GM18505 (cell line): ENCODE results near the gene SNX10.

ENCODE experiments used
- ATAC-seq: cut with Tn5 transposase; IDR thresholded peaks from one replicate; pipeline ENCODE4 v1.9.1; 2021; ENCODE audit not compliant: unreplicated experiment
- POLR2A ChIP-seq: IDR thresholded peaks from 4 replicates; pipeline ENCODE4 v1.6.1; 2011; ENCODE audit warnings: borderline replicate concordance; ENCODE audit not compliant: insufficient read depth, insufficient read length; ENCODE audit errors: extremely low read depth

Gene SNX10

DNA sequence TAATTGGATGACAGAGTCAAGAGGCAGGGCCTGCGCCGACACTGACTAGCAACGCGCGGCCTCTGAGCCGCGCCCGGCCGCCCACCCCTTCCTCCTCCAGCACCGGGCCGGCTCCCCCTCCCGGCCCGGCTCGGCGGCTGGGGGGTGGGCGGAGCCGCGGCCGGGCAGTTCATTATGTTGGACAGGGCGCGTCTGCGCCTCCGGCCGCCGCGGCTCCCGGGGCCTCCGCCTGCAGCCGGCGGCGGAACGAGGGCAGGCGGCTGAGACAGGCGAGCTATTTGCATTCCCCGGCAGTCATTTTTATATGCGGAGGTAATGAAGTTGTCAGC is 106.7 kb downstream of the SNX10 start:
- peak; percentile 68 for TF ChIP-seq POLR2A
- ATAC-seq, result peak; percentile 57

DNA sequence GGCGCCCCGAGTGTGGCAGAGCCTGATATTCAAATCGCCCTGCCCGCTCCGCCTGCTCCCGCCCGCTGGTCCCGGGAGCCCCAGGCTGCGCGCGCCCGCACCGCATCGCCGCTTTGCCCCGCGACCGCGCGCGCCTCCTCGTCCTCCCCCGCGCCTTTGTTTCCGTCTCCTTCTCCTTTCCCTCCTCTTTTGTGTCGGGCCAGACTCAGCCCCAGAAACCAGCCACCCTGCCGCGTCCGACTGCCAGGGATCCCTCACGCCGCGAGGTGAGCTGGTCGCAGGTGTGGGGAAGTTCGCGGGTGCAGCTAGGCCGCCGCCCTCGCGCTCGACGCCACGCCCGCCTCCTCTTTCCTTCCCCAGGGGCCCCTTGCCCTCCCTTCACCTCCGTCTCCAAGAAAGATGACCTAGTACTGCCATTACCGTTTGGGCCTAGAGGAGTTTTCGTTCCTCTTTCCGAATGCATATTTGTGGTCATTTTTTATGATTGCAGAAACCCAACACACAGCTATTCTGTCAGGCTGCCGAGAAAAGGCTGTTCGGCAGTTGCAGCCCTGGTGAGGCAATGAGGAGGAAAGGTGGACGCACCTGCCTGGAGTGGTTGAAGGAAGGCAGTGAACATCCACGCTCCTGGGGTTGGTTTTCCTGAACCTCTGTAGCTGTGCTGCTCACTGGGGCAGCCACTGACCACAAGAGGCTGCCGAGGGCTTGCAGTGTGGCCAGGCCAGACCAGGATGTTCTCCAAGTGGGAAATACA is 107.3 kb downstream of the SNX10 start:
- TF ChIP-seq POLR2A, result peak; percentile 65
- ATAC-seq, result peak; percentile 86

DNA sequence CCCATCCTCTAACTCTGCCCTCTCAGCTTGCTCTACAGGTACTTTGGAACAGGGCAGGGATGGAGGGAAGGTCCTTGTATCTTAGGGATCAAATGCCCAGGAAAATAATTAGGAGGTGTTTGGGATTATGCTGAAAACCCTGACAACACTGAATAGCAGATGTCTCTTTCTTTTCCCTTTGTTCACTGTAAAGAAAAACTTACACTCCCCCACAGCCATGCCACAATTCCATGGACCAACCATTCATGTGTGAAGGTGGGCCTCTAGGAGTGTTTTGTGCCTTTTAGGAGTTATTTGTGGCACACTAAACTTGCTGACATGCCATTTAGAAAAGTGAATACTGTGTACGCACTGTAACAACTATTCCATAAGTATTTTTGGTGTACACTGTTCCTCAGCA is 108.1 kb downstream of the SNX10 start:
- no peak for TF ChIP-seq POLR2A
- no peak for ATAC-seq

DNA sequence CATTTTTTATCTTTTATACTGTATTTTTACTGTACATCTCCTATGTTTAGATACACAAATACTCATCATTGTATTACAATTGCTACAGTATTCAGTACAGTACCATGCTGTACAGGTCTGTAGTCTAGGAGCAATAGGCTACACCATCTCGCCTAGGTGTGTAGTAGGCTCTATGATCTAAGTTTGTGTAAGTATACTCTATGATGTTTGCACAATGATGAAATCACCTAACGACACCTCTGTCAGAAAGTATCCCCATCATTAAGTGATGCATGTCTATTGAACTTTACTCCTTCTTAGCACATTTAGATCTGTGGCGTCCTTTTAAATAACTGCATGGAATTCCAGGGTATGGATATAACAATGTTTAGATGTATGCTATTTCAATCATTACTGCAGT is 112.0 kb downstream of the SNX10 start:
- TF ChIP-seq POLR2A, result no peak
- no peak for ATAC-seq

DNA sequence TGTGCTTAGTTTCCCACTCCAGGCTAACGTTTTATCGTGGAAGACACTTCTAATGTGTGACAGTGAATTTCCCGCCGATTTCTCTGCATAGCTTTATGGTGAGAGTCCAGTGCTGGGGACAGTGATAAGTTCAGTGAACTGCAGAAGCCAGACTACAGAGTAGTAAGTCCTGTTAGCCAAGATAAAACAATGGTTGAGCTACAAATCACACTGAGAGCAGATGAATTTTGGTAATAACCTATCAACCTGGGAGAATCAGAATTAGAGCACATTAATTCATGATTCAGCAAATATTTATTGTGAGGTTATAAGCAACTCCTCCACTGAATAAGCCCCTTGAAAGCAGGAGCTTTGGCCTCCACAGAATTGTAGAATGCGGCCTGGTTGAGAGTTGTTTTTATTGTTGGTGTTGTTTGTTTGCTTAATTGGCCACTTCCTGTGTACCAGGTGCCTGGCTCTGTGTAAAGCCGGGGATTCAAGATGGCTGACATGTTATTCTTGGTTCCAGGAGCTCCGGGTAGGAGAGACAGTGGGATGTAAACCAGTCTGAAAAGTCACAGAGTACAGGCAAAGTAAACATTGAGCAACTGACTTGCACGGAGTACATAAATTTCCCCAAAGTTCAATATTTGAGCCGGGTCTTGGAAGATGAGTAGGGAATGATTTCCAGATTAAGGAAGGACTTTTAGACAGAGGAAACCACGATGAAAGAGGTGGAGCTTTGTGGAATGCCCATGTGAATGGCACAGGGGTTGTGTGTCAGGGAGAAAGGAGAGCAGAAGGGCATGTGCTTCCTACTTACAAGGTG is 112.7 kb downstream of the SNX10 start:
- ATAC-seq, result no peak
- no peak for TF ChIP-seq POLR2A

DNA sequence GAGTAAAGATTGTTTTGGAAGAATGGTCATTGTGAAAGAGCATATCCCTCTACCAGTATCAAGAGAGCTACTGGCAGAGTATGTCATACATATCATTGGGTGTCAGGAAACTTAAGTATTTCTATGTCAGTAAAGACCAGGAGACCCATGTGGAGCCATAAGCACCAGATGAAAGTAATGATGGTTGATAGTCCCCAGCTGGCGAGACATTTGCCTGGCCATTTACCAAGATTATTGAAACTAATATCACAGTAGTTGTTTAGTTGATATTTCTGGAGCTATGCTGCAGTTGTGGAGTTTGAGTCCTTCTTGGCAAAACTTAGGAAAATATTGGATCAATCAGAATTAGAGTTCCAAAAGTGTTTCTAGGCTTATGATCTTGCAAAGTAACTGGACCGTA is 114.8 kb downstream of the SNX10 start:
- ATAC-seq, result no peak
- no peak for TF ChIP-seq POLR2A

DNA sequence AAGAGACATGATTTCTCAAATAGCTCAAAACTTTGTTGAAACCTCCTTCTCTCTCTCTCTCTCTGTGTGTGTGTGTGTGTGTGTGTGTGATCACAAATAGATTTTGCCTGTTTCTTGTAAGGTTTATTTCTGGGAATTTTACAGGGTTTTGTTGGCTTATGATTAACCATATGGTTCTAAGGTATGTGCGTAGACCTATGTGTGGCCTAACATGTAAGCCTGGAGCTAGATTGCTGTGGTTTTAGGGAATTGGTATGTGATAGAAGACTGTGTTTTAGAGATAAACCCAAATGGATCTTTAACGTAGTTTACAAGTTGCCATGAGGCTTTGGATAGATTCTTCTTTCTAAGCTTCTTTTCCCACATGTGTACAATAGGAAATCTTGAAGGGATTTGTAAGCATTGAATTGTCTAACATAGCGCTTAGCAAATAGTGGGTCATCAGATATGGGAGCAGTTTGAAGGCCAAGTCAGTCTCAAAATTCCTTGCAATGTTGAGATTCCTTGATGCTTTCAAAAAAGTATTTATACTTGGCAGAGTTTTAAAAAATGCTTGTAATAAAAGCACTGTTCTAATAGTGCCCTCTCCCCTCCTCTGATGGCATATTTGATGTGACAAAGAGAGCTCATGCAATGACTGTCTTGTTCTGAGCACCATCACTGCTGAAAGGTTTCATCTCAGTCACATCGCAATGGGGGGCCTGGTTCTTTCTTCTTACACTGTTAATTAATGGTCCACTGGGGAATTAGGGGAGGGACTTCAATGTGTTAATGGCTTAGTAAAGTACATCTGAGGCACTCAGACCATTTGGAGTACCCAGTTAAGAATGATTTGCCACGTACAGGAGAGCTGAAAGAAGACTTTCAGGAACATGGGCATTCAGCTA is 118.2 kb downstream of the SNX10 start:
- ATAC-seq, result no peak
- no peak for TF ChIP-seq POLR2A

DNA sequence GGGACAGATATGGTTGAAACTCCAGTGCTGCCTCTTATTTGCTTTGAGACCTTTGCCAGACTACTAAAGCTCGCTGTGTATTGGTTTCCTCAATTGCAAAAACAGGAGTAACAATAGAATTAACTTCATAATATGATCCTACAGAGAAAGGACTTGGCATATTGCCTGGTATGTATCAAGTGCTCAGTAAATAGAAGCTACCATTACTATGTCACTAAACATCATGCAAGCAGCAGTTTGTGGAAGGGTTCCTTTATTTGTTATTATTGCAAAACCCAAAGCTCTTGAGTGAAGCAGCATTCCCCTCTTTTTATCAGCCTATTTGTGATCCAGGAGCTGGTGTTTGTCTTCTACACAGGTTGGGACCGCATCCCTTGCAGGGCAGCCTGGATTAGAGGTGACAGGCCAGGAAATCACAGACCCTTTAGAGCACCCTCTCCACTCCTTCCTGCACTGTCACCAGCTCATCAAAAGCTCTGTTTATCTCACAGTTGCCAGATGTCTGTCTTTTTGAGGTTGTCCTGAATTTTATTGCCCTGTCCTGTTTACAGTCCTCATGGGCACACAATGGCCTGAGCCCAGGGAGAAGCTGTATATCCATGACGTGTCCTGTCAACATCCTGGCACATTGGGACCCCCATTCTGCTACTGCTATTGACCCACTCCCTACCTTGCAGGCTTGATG is 121.5 kb downstream of the SNX10 start:
- no peak for TF ChIP-seq POLR2A
- no peak for ATAC-seq

DNA sequence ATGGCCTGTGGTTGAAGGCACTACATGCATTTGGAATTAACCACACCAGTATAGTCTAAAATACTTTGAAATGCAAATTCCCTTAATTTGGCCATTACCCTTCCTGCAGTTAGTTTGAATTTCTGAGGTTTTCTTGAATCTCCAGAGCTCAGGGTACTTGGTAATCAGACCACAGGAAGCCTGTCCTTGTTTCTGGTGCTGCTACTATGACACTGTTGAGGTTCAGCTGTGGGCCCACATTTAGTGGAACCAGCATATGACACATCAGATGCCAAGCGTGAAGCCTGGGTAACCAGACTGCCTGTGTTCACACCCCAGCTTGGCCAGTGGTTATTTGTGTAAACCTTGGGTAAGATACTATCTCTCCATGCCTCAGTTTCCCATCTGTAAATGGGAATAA is 124.3 kb downstream of the SNX10 start:
- no peak for TF ChIP-seq POLR2A
- ATAC-seq, result no peak

DNA sequence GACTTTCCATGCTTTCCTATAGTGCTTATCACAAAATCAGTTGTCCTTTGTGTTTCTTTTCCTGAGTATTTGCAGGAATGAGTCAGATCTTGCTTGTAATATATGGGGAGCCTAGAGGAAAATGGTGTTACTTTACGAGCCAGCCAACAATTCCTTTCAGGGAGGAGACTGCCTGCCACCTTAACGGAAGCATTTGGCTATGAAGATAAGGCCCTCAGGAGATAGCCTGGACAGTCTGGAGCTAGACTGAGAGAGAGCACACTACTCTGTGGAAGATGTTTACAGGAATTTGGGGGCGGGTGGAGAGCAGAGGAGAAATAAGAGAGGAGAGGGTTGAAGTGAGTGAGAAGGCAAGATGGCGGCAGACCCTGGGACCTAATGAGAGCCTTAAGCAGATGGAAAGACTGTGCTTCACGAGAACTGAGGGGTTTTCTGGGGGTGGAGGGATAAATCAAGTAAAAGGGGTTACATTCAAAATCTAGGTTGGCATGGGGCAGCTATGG is 126.3 kb downstream of the SNX10 start:
- no peak for TF ChIP-seq POLR2A

DNA sequence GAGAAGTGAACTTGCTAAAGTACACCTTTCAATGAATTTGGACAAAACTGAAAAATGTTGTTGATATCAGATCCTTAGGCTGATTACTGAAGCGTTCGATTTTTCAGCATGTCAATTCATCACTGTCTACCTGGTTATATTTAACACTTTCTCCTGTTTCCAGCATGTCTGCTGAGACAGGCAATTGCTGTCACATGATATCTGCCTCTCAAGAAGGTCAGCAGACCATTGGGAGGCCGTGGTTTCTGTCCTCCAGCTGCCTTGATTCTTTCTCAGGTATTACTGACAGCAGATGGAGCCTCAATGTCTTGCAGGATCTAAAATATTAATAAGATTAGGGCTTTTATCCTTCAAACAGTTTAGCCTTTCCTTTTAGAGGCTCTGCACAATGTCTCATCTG is 127.5 kb downstream of the SNX10 start:
- TF ChIP-seq POLR2A, result no peak

More for the DNA sequence above, 126.3 kb downstream of the SNX10 start:
- no peak for ATAC-seq

DNA sequence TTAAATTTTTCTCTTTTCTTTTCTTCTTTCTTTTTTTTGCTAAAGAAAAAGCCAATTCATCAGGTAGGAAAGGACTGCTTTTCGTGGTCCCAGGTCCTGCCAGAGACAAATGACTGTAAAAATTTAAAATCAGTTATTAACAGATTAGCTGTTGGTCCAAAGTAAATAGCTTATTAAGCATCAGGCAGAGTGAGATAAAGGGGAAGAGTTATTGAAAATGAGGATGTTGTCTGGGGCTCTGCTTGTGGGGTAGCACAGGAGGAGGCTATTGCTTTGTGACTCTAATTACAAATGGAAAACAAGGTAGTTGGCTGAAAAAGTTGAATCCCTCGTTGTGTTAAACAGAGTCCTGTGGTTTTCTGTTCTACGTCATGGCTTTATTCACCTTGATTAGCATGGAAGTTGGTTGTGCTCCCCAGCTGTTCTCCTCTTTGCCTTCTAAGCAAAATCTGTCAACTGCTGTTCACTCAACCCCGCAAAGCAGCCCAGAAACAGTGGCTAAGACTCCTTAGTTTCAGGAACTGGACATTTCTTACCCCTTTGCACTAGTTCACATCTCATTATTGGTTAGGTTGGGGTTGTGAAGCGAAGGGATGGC is 128.9 kb downstream of the SNX10 start:
- no peak for TF ChIP-seq POLR2A
- no peak for ATAC-seq

More for the DNA sequence above, 127.5 kb downstream of the SNX10 start:
- ATAC-seq, result no peak

DNA sequence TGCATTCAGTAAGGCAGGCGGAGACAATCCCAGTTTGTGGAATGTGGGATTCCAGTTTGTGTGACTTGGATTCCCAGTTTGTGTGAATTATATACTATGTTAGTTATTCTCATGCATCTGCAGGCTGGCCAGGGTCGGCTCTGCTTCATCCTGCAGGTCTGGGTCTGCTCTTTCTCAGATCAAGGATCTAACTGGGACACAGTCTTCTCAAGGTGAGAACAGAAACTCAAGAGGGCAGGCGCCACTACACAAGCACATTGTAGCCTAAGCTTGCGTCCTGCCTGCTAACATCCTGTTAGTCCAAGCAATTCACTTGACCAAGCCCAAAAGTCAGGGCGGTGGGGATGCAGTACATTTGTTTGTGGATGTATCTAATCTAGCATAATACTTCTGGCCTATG is 131.1 kb downstream of the SNX10 start:
- TF ChIP-seq POLR2A, result no peak
- ATAC-seq, result no peak

DNA sequence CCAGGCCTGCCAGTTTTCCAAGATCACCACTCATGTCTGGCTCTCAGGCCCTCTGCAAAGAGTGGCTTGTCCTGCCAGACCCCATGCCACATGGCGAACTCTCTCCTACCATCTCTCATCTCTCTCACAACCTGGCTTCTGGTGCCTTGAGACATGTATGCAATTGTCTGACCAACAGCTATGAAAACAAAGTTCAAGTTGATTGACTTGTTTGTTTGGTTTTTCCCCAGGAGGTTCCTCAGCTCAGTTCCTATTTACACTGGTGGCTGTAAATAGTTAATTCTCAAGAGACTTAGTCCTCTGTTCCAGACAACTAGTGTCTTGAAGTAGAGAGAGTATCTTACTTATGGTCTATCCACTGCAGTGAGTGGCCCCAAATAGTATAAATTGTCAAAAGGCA is 131.8 kb downstream of the SNX10 start:
- no peak for ATAC-seq
- no peak for TF ChIP-seq POLR2A
